Left ventricle myocardium superior (tissue), 1 donor: ENCODE results near the gene SVOPL. TPM values are rescaled to one million over a fixed set of nuclear protein-coding genes. Genes with fewer than 3 reads are reported as not detected.
"Not testable (repeated sequence)": the region's sequence is repeated elsewhere in the genome, so short reads cannot be mapped to it uniquely, and the experiment has no call there.

Experiments
- ATAC-seq: fragments of 200-7000 bp; cut with Tn5 transposase; one replicate; pipeline ENCODE4 v1.9.1; 2020; ENCODE audit warnings: mild to moderate bottlenecking, moderate library complexity
- DNase-seq: peaks from one replicate; pipeline ENCODE4 v3.0.0-alpha.2; 2020
- intact Hi-C: fragments of 100-400 bp; cut with micrococcal nuclease; formaldehyde crosslinking; loops from one replicate; pipeline ENCODE4 v1.11.0; 2022
- total RNA-seq: library from RNA; stranded (reverse); fragmentation: NEBNext Ultra II Directional; extraction: Animal tissue kit (Norgen Biotek cat#: 25700); gene quantifications from one replicate; pipeline ENCODE4 v1.2.1, GENCODE V29; 2021
- donor health status: DM: no; HTN: yes; CAD: no; lungs with severe emphysema.

The SVOPL gene
- total RNA-seq, 1 donor from 2014 or later: not detected

DNA sequence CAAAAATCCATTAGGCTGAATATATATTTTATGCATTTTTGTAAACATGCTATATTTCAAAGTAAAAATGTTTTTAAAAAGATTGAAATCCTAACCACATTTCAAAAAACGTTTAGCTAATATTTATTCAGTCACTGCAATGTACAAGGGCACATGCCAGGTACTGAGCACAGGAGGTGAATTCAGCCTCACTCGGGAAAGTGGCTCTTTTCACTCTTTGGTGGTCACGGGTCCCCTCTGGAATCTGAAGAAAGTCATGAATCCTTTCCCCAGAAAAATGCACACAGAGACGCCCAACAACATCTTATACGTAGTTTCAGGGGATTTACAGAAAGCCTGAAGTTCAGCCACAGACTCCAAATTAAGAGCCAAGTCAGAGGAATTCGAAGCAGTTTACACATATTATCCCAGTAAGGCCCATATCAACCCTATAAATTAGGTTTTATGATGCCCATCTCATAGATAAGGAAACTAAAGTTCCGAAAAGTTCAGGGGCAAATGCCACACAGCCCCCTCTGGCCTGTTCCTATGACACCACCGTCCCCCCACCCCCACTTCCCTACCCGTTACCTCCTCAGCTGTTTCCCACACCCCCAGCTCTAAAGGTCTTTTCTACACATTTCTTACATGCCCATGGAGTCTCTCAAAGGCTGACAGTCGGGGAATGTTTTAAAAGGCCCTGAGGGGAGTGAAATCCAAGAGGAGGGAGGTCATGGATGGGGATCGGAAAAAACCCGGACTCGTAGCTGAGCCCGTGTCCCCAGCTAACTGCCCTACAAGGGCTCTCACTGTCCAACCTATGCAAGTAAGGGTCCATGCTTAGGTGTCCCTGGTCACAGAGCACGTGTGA, 9.6 kb upstream of the SVOPL start:
- ATAC-seq (no peak), DNase-seq (no peak)
- intact Hi-C loops: no loop called here

GRCh38 chr7:138705167-138705566, 4.0 kb upstream of the SVOPL start:
- no peak for ATAC-seq
- no peak for DNase-seq
- intact Hi-C loops: no loop called here

GRCh38 chr7:138701537-138701923, 368 bp upstream of the SVOPL start:
- DNase-seq (no peak), ATAC-seq (no peak)
- intact Hi-C loops: no loop called here

- intact Hi-C loops: no loop called here
- ATAC-seq: no peak
- no peak for DNase-seq
Observed at GRCh38 chr7:138699661-138700060, 1.5 kb downstream of the SVOPL start.

- intact Hi-C loops: no loop called here
- ATAC-seq (no peak), DNase-seq (no peak)
Observed at GRCh38 chr7:138698281-138698680, 2.9 kb downstream of the SVOPL start.

- intact Hi-C loops: no loop called here
- no peak for ATAC-seq
- DNase-seq: no peak
Observed at GRCh38 chr7:138697535-138698182, 3.5 kb downstream of the SVOPL start.

DNA sequence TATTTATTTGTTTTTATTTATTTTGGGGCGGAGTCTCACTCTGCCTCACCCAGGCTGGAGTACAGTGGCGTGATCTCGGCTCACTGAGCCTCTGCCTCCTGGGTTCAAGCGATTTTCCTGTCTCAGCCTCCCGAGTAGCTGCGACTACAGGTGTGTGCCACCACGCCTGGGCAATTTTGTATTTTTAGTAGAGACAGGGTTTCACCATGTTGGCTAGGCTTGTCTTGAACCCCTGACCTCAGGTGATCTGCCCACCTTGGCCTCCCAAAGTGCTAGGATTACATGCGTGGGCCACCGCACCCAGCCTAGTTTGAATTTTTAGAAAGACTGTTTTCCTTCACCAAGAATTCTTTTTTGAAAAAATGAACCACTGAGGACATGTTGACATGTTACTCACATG, 5.4 kb downstream of the SVOPL start:
- DNase-seq, ATAC-seq, intact Hi-C loops: not testable (repeated sequence)

DNA sequence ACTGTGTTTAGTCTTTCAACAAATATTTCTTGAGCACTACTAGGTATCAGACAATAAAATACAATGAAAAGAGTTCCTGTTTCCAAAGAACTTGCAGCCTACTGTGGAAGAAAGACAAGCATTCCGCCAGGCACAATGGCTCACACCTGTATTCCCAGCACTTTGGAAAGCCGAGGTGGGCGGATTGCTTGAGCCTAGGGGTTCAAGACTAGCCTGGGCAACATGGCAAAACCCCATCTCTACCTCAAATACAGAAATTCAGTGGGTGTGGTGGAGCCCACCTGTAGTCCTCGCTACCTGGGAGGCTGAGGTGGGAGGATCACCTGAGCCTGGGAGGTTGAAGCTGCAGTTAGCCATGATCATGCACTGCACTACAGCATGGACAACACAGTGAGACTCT, 6.1 kb downstream of the SVOPL start:
- ATAC-seq: no peak
- intact Hi-C loops: no loop called here

DNA sequence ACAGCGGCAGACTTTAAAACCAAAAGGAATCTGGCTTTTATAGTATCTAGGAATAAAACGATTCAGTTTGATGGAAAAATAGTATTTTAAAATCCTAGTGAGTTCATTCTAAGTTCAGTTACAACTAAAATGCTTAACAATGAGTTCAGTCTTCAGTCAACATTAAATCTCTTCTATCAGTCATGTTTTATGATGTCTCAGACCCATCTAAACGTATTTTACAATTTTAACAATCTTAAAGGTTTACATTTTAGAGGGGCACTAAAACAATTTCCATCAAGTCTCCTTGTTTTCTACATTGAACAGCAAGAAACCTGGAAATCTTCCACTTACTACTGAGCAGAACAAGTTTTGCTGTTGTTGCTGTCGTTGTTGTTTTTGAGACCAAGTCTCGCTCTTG, 10.0 kb downstream of the SVOPL start:
- no peak for DNase-seq
- no peak for ATAC-seq
- intact Hi-C loops: no loop called here

More for the DNA sequence above, 6.1 kb downstream of the SVOPL start:
- DNase-seq: no peak

DNA sequence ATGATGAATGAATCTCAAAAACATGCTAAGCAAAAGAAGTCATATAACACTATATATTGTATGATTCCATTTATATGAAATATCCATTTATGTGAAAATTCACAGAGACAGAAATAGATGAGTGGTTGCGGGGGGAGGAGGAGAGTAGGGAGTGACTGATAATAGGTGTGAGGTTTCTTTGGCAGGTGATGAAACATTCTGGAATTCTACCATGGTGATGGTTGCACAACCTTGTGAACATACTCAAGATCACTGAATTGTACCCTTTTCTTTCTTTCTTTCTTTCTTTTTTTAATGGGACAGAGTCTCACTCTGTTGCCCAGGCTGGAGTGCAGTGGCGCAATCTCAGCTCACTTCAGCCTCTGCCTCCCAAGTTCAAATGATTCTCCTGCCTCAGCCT, 10.7 kb downstream of the SVOPL start:
- ATAC-seq (no peak), DNase-seq (no peak)
- intact Hi-C loops: no loop called here

DNA sequence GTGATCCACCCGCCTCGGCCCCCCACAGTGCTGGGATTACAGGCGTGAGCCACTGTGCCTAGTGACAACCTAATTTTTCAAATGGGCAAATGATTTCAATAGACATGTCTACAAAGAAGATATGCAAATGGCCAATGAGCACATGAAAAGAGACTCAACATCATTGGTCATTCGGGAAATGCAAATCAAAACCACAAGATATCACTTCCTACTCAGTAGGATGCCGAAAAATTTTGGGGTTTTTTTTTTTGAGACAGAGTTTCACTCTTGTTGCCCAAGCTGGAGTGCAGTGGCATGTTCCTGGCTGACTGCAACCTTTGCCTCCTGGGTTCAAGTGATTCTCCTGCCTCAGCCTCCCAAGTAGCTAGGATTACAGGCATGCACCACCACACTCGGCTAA, 13.1 kb downstream of the SVOPL start:
- DNase-seq, ATAC-seq, intact Hi-C loops: not testable (repeated sequence)

DNA sequence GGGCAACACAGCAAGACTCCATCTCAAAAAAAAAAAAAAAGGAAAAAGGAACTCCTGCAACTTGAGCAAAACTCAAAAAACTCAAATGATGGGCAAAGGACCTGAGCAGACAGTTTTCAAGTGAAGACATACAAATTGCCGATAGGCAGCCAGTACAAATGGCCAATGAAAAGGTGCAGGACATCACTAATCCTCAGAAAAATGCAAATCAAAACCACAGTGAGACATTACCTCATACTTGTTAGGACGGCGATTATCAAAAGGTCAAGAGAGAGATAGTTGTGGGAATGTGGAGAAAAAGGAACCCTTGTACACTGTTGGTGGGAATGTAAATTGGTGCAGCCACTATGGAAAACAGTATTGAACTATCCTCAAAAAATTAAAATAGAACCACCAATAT, 16.8 kb downstream of the SVOPL start:
- DNase-seq (no peak), ATAC-seq (no peak)
- intact Hi-C loops: no loop called here

DNA sequence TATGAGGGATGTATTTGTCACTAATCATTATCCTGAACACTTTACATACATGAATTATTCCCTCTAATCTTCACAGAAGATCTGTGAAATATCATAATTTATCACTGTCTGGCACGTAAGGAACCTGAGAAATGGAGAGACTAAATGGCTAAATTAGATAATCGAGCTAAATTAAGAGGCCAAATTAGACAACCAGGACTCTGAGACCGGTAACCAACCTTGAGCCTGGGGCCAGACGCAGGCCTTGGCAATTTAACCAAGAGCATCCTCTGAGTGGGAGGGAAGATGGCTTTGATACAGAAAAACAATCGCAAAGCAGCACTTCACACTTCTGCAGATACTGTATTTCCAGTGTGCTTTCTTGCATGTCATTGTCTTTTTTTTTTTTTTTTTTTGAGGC, 21.4 kb downstream of the SVOPL start:
- no peak for DNase-seq
- intact Hi-C loops: no loop called here
- ATAC-seq: no peak

DNA sequence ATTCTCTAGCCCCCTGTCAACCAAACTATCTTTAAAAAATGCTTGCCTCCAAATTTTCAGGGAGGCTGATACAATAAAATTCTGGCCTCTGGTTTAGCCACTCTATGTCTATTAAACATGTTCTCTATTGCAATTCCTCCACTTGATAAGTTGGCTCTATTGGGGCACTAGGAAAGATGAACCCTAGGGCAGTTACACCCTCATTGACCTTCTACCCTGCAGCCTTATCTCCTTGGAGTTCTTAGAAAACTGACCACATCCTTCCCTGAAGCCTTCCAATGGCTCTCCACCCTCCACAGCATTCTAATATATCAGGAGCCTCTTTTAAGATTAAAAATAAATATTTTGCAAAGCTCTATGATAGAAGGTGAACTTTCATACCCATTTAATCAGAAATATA, 30.6 kb downstream of the SVOPL start:
- intact Hi-C loops: no loop called here
- no peak for ATAC-seq
- DNase-seq: no peak

GRCh38 chr7:138669364-138669763, 31.8 kb downstream of the SVOPL start:
- ATAC-seq: no peak
- no peak for DNase-seq
- intact Hi-C loops: no loop called here

- no peak for ATAC-seq
- intact Hi-C loops: no loop called here
Observed at GRCh38 chr7:138668946-138669345, 32.2 kb downstream of the SVOPL start.

GRCh38 chr7:138668229-138668596, 32.9 kb downstream of the SVOPL start:
- ATAC-seq: no peak
- DNase-seq: no peak
- intact Hi-C loops: no loop called here

More at GRCh38 chr7:138668946-138669345, 32.2 kb downstream of the SVOPL start:
- DNase-seq: no peak

GRCh38 chr7:138667535-138668228, 33.5 kb downstream of the SVOPL start:
- ATAC-seq: no peak
- intact Hi-C loops: no loop called here

GRCh38 chr7:138666385-138666784, 34.8 kb downstream of the SVOPL start:
- DNase-seq: no peak
- ATAC-seq: no peak
- intact Hi-C loops: no loop called here

More at GRCh38 chr7:138667535-138668228, 33.5 kb downstream of the SVOPL start:
- no peak for DNase-seq

GRCh38 chr7:138665669-138666140, 35.5 kb downstream of the SVOPL start:
- DNase-seq (no peak), ATAC-seq (no peak)
- intact Hi-C loops: no loop called here
